MM.1S (cell line): ENCODE measurements around the gene MARVELD2.
"Not testable (repeated sequence)": the region's sequence is repeated elsewhere in the genome, so short reads cannot be mapped to it uniquely, and the experiment has no call there.

Experiments
- DNase-seq: peaks from one replicate; pipeline ENCODE4 v3.0.0-alpha.2; 2015
- H2AFZ ChIP-seq: fragments of 300-600 bp; sonication (generic); 2 replicates; pipeline ENCODE4 v1.6.0; 2016; ENCODE audit warnings: antibody characterized with exemption, low read length
- H3F3A ChIP-seq: fragments of 300-600 bp; sonication (generic); 2 replicates; pipeline ENCODE4 v1.6.1; 2016; ENCODE audit warnings: mild to moderate bottlenecking, antibody characterized with exemption, low read length, moderate library complexity, mixed read lengths; ENCODE audit not compliant: insufficient read depth
- H3K27ac ChIP-seq: fragments of 300-600 bp; sonication (generic); 2 replicates; pipeline ENCODE4 v1.5.1; 2016; ENCODE audit warnings: mild to moderate bottlenecking, low read length
- H3K27me3 ChIP-seq: fragments of 300-600 bp; sonication (generic); replicated peaks from 2 replicates; pipeline ENCODE4 v1.6.0; 2016; ENCODE audit warnings: low read length; ENCODE audit not compliant: insufficient read depth
- H3K36me3 ChIP-seq: fragments of 300-600 bp; sonication (generic); replicated peaks from 2 replicates; pipeline ENCODE4 v1.6.1; 2016; ENCODE audit warnings: mild to moderate bottlenecking, low read length, mixed read lengths; ENCODE audit not compliant: insufficient read depth
- H3K4me1 ChIP-seq: fragments of 300-600 bp; sonication (generic); 2 replicates; pipeline ENCODE4 v1.6.1; 2016; ENCODE audit warnings: low read length, mixed read lengths
- H3K4me2 ChIP-seq: fragments of 300-600 bp; sonication (generic); 2 replicates; pipeline ENCODE4 v1.6.0; 2016; ENCODE audit warnings: low read depth, low read length
- H3K4me3 ChIP-seq: fragments of 300-600 bp; sonication (generic); 2 replicates; pipeline ENCODE4 v1.5.1; 2016; ENCODE audit warnings: low read length, mixed read lengths
- H3K79me2 ChIP-seq: fragments of 300-600 bp; sonication (generic); 2 replicates; pipeline ENCODE4 v1.6.1; 2016; ENCODE audit warnings: mixed run types, low read length, mixed read lengths
- H3K9ac ChIP-seq: fragments of 300-600 bp; sonication (generic); 2 replicates; pipeline ENCODE4 v1.6.1; 2016; ENCODE audit warnings: low read length, mixed read lengths
- H3K9me2 ChIP-seq: fragments of 300-600 bp; sonication (generic); replicated peaks from 2 replicates; pipeline ENCODE4 v1.6.1; 2016; ENCODE audit warnings: mild to moderate bottlenecking, low read length, mixed read lengths; ENCODE audit not compliant: insufficient read depth
- H3K9me3 ChIP-seq: fragments of 300-600 bp; sonication (generic); replicated peaks from 2 replicates; pipeline ENCODE4 v1.6.1; 2016; ENCODE audit warnings: mild to moderate bottlenecking, low read length, mixed read lengths; ENCODE audit not compliant: insufficient read depth
- H4K20me1 ChIP-seq: fragments of 300-600 bp; sonication (generic); 2 replicates; pipeline ENCODE4 v1.6.1; 2016; ENCODE audit warnings: mild to moderate bottlenecking, low read length, moderate library complexity, mixed read lengths; ENCODE audit not compliant: insufficient read depth
- EZH2 ChIP-seq: fragments of 300-600 bp; sonication (generic); optimal IDR thresholded peaks from 2 replicates; pipeline ENCODE3; 2017; ENCODE audit warnings: low read depth, mild to moderate bottlenecking, antibody characterized with exemption, low read length, mixed read lengths
- EZH2phosphoT487 ChIP-seq: fragments of 300-600 bp; sonication (generic); IDR thresholded peaks from 2 replicates; pipeline ENCODE4 v1.6.1; 2018; ENCODE audit warnings: antibody characterized with exemption, low read length
- TF ChIP-seq, protein P1 (sequence below): fragments of 300-600 bp; sonication (generic); IDR thresholded peaks from 2 replicates; pipeline ENCODE4 v1.5.1; 2016; ENCODE audit warnings: antibody characterized with exemption, low read length, mixed read lengths

MARVELD2 gene

DNA sequence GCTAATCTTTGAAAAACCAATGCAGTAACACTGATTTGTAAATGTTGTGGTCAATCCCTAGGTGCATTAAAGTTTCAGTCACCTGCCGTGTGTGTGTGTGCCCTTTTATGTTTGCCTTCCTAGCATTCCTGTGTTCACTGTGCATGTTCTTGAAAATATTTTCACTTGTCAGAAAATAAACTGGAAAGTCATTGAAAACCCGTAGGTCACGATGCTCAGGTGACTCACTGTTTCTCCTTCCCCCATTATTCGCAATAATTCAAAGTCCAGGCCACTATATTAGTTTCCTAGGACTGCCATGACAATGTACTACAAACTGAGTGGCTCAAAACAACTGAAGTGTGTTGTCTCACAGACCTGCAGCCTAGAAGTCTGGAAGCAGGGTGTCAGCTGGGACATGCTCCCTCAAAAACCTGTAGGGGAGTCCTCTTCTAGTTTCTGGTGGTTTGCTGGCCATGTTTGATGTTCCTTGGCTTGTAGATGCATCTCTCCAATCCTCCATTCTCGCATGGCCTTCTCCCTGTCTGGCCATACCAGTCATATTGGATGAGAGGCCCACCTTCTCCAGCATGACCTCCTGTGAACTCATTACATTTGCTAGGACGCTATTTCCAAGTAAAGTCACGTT is 29.3 kb downstream of the MARVELD2 start:
- no peaks in the 10 kb centered on the region for H4K20me1 ChIP-seq

DNA sequence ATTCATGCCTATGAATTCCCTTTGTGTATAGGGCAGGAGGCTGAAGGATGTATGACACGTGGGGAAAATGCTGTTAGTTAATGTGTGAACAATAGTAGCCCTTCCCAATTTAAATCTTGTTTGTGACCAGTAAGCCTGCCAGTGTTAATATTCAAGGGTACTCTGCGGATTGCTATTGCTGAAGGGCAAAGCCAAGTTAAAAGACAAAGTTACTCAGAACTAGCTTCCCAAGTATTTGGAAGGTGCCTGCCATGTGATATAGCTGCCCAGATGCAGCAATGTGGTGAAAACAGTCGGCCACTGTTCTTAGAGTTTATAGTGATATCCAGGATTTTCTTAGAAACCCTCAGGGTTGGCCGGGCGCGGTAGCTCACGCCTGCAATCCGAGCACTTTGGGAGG is 34.6 kb downstream of the MARVELD2 start:
- TF ChIP-seq EZH2phosphoT487, result no peak
- no peak for TF ChIP-seq EZH2
- TF ChIP-seq, protein P1, sequence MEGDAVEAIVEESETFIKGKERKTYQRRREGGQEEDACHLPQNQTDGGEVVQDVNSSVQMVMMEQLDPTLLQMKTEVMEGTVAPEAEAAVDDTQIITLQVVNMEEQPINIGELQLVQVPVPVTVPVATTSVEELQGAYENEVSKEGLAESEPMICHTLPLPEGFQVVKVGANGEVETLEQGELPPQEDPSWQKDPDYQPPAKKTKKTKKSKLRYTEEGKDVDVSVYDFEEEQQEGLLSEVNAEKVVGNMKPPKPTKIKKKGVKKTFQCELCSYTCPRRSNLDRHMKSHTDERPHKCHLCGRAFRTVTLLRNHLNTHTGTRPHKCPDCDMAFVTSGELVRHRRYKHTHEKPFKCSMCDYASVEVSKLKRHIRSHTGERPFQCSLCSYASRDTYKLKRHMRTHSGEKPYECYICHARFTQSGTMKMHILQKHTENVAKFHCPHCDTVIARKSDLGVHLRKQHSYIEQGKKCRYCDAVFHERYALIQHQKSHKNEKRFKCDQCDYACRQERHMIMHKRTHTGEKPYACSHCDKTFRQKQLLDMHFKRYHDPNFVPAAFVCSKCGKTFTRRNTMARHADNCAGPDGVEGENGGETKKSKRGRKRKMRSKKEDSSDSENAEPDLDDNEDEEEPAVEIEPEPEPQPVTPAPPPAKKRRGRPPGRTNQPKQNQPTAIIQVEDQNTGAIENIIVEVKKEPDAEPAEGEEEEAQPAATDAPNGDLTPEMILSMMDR, result no peak
- no peak overlapping the region for H3K9ac ChIP-seq
- no peak for DNase-seq
- no peaks in the 10 kb centered on the region for H4K20me1 ChIP-seq
- no peak overlapping the region for H3K27ac ChIP-seq
- no peak overlapping the region for H3K4me2 ChIP-seq
- H3K4me3 ChIP-seq, result no peak overlapping the region
- H2AFZ ChIP-seq, result no peak overlapping the region
- no peaks in the 10 kb centered on the region for H3K36me3 ChIP-seq
- no peaks in the 10 kb centered on the region for H3K9me2 ChIP-seq
- no peaks in the 10 kb centered on the region for H3F3A ChIP-seq
- H3K79me2 ChIP-seq, result no peaks in the 10 kb centered on the region
- H3K27me3 ChIP-seq, result no peaks in the 10 kb centered on the region
- H3K9me3 ChIP-seq, result no peaks in the 10 kb centered on the region
- H3K4me1 ChIP-seq, result no peaks in the 10 kb centered on the region

More for the DNA sequence above, 29.3 kb downstream of the MARVELD2 start:
- no peaks in the 10 kb centered on the region for H3K79me2 ChIP-seq
- H3K27ac ChIP-seq, result no peak overlapping the region
- no peak for DNase-seq
- no peak overlapping the region for H2AFZ ChIP-seq
- no peaks in the 10 kb centered on the region for H3K27me3 ChIP-seq
- H3F3A ChIP-seq, result no peaks in the 10 kb centered on the region
- no peaks in the 10 kb centered on the region for H3K9me2 ChIP-seq
- no peak overlapping the region for H3K4me2 ChIP-seq
- TF ChIP-seq, protein P1, result no peak
- no peaks in the 10 kb centered on the region for H3K9me3 ChIP-seq
- no peaks in the 10 kb centered on the region for H3K4me1 ChIP-seq
- H3K36me3 ChIP-seq, result no peaks in the 10 kb centered on the region
- no peak overlapping the region for H3K4me3 ChIP-seq
- H3K9ac ChIP-seq, result no peak overlapping the region

DNA sequence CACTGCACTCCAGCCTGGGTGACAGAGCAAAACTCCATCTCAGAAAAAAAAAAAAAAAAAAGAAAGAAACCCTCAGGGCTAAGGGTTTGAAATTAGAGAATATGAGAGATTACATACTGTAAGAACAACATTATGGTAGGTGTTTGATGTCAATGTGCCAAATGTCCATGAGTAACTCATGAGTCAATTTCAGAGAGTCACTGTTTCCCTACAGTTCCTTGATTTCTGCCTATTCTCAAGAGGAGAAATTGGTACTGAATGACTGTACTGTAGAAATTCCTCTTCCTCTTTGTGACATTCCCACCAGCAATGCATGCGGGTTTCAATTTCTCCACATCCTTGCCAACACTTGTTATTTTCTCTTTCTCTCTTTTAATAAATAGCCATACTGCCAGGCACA is 35.2 kb downstream of the MARVELD2 start:
- no peaks in the 10 kb centered on the region for H3K79me2 ChIP-seq
- H3K27me3 ChIP-seq, result no peaks in the 10 kb centered on the region
- no peak overlapping the region for H3K27ac ChIP-seq
- no peaks in the 10 kb centered on the region for H3F3A ChIP-seq
- no peak for DNase-seq
- TF ChIP-seq, protein P1, result no peak
- H4K20me1 ChIP-seq, result no peaks in the 10 kb centered on the region
- H3K4me2 ChIP-seq, result no peak overlapping the region
- H3K9me2 ChIP-seq, result no peaks in the 10 kb centered on the region
- no peaks in the 10 kb centered on the region for H3K4me1 ChIP-seq
- H3K36me3 ChIP-seq, result no peaks in the 10 kb centered on the region
- H3K9ac ChIP-seq, result no peak overlapping the region
- no peak overlapping the region for H3K4me3 ChIP-seq
- H3K9me3 ChIP-seq, result no peaks in the 10 kb centered on the region
- no peak overlapping the region for H2AFZ ChIP-seq

DNA sequence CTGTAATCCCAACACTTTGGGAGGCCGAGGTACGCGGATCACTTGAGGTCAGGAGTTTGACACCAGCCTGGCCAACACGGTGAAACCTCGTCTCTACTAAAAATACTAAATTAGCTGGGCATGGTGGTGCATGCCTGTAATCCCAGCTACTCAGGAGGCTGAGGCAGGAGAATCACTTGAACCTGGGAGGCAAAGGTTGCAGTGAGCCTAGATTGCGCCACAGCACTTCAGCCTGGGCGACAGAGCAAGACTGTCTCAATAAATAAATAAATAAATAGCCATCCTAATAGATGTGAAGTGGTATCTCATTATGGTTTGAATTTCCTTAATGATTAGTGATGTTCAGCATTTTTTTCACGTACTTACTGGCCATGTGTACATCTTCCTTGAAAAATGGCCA is 35.6 kb downstream of the MARVELD2 start:
- H2AFZ ChIP-seq, H3K27ac ChIP-seq, H3K79me2 ChIP-seq, H3K9ac ChIP-seq, H3K9me3 ChIP-seq, H3K27me3 ChIP-seq, H3K9me2 ChIP-seq, DNase-seq, H4K20me1 ChIP-seq, H3K4me1 ChIP-seq, H3K36me3 ChIP-seq, H3K4me2 ChIP-seq, H3F3A ChIP-seq, H3K4me3 ChIP-seq: not testable (repeated sequence)
